Tibial artery (tissue), 4 donors: ENCODE measurements around the gene PHACTR1.

Source experiments
- DNase-seq, 2 donors: peaks; one replicate each; pipeline ENCODE4 v3.0.0-alpha.2; 2019
- H3K27ac ChIP-seq, 2 donors: fragments of 200-600 bp; sonication (generic) in 1 of 2; 1 replicate in 1 of 2; 2 replicates in 1 of 2; pipeline ENCODE4 v1.5.1; 2018 to 2019; ENCODE audit warnings: mild to moderate bottlenecking in 1 of 2
- H3K27me3 ChIP-seq, 2 donors: fragments of 200-600 bp; sonication (generic) in 1 of 2; one replicate each; pipeline versions ENCODE4 v1.5.1 to v1.6.0; 2016 to 2019
- H3K36me3 ChIP-seq, 3 donors: fragments of 200-600 bp; sonication (generic) in 2 of 3; one replicate each; pipeline ENCODE4 v1.5.1; 2016 to 2019; ENCODE audit warnings: mild to moderate bottlenecking in 2 of 3
- H3K4me1 ChIP-seq, 4 donors: fragments of 200-600 bp; sonication (generic) in 2 of 4; 1 replicate in 3 of 4; 2 replicates in 1 of 4; pipeline ENCODE4 v1.5.1; 2016 to 2019
- H3K4me3 ChIP-seq, 2 donors: fragments of 200-600 bp; sonication (generic) in 1 of 2; 1 replicate in 1 of 2; 2 replicates in 1 of 2; pipeline ENCODE4 v1.5.1; 2018 to 2019; ENCODE audit warnings: mild to moderate bottlenecking in 2 of 2
- H3K9me3 ChIP-seq, 3 donors: fragments of 200-600 bp; sonication (generic) in 1 of 3; one replicate each; pipeline ENCODE4 v1.5.1; 2016 to 2019
- intact Hi-C: fragments of 100-400 bp; cut with DNase I; formaldehyde crosslinking; loops from one replicate; pipeline ENCODE4 v1.15.0; 2023; ENCODE audit warnings: low total_unique reads
- TF ChIP-seq, protein P1 (sequence below), 2 experiments: fragments of 200-600 bp in 1 of 2; fragments of 450-650 bp in 1 of 2; IDR thresholded peaks; one replicate each; pipeline ENCODE4 v1.5.1; 2017 to 2019; ENCODE audit warnings: antibody characterized with exemption in 2 of 2, mild to moderate bottlenecking in 1 of 2, moderate library complexity in 1 of 2

Gene PHACTR1

DNA sequence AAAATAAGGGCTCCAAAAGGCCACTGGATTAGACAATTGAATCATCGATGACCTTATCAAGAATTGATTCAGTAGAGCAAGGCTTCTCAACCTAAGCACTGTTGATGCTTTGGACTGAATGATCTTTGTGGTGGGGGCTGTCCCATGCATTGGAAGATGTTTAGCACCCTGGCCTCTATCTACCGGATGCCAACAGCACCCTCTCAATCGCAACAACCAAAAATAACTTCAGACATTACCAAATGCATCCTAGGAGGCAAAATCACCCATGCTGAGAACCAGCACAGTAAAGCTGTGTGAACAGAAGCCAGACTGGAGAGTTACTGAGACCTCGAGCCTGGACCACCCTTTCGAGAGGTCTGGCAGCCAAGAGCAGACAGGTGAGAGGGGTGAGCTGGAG is 544.3 kb downstream of the PHACTR1 start:
- H3K27ac ChIP-seq: no peak overlapping the region
- intact Hi-C loops: no loop called here
- H3K9me3 ChIP-seq: peaks cover 0 to 13% (median under 1%) of the 10 kb centered on the region in 3 donors
- no peak for DNase-seq
- H3K4me1 ChIP-seq: peaks cover 0 to 6% (median 0%) of the 10 kb centered on the region in 4 donors
- H3K4me3 ChIP-seq: no peak overlapping the region
- H3K27me3 ChIP-seq: no peaks in the 10 kb centered on the region
- peaks cover 4 to 15% (median 5%) of the 10 kb centered on the region in 3 donors for H3K36me3 ChIP-seq
- TF ChIP-seq, protein P1, sequence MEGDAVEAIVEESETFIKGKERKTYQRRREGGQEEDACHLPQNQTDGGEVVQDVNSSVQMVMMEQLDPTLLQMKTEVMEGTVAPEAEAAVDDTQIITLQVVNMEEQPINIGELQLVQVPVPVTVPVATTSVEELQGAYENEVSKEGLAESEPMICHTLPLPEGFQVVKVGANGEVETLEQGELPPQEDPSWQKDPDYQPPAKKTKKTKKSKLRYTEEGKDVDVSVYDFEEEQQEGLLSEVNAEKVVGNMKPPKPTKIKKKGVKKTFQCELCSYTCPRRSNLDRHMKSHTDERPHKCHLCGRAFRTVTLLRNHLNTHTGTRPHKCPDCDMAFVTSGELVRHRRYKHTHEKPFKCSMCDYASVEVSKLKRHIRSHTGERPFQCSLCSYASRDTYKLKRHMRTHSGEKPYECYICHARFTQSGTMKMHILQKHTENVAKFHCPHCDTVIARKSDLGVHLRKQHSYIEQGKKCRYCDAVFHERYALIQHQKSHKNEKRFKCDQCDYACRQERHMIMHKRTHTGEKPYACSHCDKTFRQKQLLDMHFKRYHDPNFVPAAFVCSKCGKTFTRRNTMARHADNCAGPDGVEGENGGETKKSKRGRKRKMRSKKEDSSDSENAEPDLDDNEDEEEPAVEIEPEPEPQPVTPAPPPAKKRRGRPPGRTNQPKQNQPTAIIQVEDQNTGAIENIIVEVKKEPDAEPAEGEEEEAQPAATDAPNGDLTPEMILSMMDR (IDR thresholded peaks at IDR 0.05): no peak

DNA sequence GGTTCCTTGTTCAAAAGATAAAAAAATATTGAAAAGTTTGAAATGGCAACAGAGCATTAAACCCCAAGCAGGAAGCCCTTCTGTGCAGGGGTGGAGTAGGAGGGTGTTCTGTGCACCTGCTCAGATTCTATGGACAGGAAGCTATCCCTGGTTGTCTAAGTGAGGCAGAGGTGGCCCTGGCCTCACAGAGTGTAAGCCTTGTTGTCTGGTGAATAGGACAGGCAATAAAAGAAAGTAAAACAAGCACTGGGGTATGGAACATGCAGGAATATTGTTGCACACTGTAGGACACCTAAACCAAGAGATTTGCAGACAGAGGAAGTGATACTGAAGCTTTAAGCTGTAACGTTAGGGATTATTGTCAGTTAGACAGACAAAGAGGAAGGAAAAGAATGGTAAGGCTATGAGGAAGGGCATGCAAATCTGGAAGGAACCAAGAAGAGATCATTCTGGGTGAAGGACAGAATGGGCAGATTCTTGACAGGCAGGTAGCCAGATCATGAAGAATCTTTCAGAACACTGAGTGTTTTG is 545.0 kb downstream of the PHACTR1 start:
- intact Hi-C loops: no loop called here
- no peak for DNase-seq
- Histone ChIP-seq H3K27ac (no peak overlapping the region), H3K4me3 (no peak overlapping the region), H3K9me3 (peaks cover 0 to 6% (median 0%) of the 10 kb centered on the region in 3 donors), H3K36me3 (peaks cover 0 to 16% (median 2%) of the 10 kb centered on the region in 3 donors), H3K27me3 (no peaks in the 10 kb centered on the region), H3K4me1 (peaks cover 0 to 6% (median 0%) of the 10 kb centered on the region in 4 donors)
- TF ChIP-seq, protein P1 (IDR thresholded peaks at IDR 0.05): no peak

DNA sequence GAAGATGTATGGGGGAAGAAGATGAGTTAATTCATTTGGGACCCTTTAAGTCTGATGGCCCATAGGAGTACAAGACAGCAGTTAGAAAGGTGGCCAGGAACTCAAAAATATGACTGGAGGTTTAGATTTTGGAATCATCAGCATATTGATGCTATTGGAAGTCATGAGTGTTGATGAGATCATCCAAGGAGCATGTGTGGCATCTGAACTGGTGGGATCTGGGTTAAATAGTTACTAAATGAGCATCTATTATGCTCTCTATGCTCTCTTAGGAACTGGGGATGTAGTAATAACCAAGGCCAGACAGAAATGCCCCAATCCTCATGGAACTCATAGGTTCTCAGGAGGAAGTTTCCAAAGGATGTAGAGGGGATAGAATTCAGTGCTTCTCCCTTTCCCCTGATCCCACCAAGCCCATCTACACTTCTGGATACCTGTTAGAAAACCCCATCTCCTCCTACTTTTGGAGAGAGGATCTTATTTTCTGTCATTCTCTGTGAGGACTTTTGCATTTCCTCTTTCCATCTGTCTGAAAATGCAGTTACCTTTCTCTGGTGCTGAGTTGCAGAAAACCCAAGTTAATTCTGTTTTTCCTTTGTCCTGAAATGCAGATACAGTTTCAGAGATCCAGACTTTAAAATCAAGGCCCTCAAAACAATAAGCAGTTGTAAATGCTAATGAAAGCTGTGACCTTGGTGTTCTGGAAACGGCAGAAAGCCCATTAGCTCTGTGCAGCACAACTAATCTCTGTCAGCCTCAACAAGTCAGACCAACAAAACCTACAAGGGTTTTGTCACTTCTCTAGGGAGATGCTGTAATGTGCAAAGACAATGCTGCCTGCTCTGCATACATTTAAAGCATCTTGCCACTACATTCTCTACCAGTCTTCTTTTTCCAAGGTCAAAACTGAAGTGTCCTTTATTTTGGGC is 546.0 kb downstream of the PHACTR1 start:
- no peaks in the 10 kb centered on the region for H3K27me3 ChIP-seq
- peaks cover 0 to 6% (median 0%) of the 10 kb centered on the region in 4 donors for H3K4me1 ChIP-seq
- no peak for DNase-seq
- H3K9me3 ChIP-seq: no peaks in the 10 kb centered on the region
- no peak overlapping the region for H3K27ac ChIP-seq
- TF ChIP-seq, protein P1 (IDR thresholded peaks at IDR 0.05): no peak
- intact Hi-C loops: no loop called here
- H3K36me3 ChIP-seq: peaks cover 0 to 12% (median 4%) of the 10 kb centered on the region in 3 donors
- no peak overlapping the region for H3K4me3 ChIP-seq

DNA sequence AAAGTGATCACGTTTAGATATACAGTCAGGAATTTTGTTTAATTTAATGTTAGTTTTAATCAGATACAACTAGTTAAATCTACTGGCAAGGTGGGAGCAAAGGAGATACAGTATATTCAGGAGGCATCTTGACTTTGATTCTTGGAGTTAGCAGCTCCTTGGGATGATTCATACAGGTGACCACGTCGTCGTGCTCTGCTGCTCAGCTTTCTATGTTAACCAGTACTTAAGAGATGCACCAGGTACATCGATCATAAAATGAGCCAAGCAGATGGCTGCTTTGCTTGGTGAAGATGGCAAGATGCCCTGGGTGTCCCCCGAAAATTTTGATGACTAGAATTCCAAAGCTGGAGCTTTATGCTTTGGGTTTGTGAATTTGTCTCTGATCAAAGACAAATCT is 547.1 kb downstream of the PHACTR1 start:
- Histone ChIP-seq H3K4me1 (peaks cover 0 to 16% (median under 1%) of the 10 kb centered on the region in 4 donors), H3K9me3 (no peaks in the 10 kb centered on the region), H3K27ac (no peak overlapping the region), H3K27me3 (no peaks in the 10 kb centered on the region), H3K36me3 (peaks cover 0 to 12% (median 4%) of the 10 kb centered on the region in 3 donors), H3K4me3 (no peak overlapping the region)
- TF ChIP-seq, protein P1 (IDR thresholded peaks at IDR 0.05): no peak
- no peak for DNase-seq
- intact Hi-C loops: no loop called here

DNA sequence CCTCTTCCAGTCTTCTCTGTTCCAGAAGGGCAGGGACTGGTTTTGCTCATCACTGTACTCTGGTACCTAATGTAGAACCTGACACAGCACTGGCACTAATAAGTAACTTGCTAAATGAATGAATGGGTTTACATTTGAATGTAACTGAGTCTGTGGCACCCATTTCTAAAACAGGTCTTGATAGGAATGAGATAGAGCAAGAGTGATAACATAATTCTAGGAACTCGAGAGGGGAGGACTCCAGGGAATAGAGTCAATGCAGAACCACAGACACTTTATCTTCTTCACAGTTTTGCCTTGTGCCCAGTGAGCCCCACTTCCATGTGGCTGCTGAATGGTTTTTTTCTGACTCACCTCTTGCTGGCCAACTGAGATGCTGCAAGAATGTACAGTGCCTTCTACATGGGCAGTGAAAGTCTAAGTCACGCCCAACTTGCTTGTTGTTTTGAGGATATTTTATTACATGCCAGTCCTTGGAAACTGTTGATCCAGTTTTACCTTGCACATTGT is 550.6 kb downstream of the PHACTR1 start:
- Histone ChIP-seq H3K4me3 (no peak overlapping the region), H3K27me3 (no peaks in the 10 kb centered on the region), H3K36me3 (peaks cover 6 to 9% (median 9%) of the 10 kb centered on the region in 3 donors), H3K27ac (no peak overlapping the region), H3K4me1 (peaks cover 0 to 30% (median 10%) of the 10 kb centered on the region in 4 donors), H3K9me3 (no peaks in the 10 kb centered on the region)
- TF ChIP-seq, protein P1 (IDR thresholded peaks at IDR 0.05): no peak
- intact Hi-C loops: no loop called here
- no peak for DNase-seq
